ENCODE results near the gene ZNF716. TPM values are rescaled to one million over a fixed set of nuclear protein-coding genes. Genes with fewer than 3 reads are reported as not detected.

Gene ZNF716
- total RNA-seq, 2 donors from 2014 or later = not detected

DNA sequence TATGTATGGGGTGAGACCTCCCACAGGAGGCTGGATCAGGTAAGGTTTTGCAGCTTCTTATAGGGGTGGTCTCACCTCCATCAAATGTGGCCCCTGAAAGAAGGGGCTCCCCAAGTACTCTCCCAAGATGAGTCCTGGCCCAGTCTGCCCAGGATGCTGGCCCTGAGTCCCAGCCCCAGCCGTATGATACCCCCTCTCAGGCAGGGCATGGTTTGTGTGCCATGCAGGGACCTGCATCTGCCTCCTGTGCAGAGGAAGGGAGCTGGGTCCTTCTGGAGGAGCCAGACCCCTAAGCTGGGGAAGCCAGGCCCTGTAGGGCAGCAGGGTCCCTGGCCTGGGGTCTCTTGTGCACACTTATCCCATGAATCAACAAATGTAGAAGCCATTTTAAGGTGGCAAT lies 35.1 kb upstream of the ZNF716 start:
- TF ChIP-seq, protein P1, sequence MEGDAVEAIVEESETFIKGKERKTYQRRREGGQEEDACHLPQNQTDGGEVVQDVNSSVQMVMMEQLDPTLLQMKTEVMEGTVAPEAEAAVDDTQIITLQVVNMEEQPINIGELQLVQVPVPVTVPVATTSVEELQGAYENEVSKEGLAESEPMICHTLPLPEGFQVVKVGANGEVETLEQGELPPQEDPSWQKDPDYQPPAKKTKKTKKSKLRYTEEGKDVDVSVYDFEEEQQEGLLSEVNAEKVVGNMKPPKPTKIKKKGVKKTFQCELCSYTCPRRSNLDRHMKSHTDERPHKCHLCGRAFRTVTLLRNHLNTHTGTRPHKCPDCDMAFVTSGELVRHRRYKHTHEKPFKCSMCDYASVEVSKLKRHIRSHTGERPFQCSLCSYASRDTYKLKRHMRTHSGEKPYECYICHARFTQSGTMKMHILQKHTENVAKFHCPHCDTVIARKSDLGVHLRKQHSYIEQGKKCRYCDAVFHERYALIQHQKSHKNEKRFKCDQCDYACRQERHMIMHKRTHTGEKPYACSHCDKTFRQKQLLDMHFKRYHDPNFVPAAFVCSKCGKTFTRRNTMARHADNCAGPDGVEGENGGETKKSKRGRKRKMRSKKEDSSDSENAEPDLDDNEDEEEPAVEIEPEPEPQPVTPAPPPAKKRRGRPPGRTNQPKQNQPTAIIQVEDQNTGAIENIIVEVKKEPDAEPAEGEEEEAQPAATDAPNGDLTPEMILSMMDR (IDR thresholded peaks at IDR 0.05) = no peak
- no peak overlapping the region for H3K9ac ChIP-seq (ENCODE audit: low read depth in 2 of 2, low read length in 2 of 2)
- no peaks in the 10 kb centered on the region for H3K27me3 ChIP-seq
- H3K4me3 ChIP-seq = no peak overlapping the region
- intact Hi-C loops (cut with DNase I) = no loop called here
- no peaks in the 10 kb centered on the region for H3K4me1 ChIP-seq
- DNase-seq = no peak
- H3K36me3 ChIP-seq = no peaks in the 10 kb centered on the region
- H3K27ac ChIP-seq = no peak overlapping the region
- no peaks in the 10 kb centered on the region for H3K9me3 ChIP-seq

DNA sequence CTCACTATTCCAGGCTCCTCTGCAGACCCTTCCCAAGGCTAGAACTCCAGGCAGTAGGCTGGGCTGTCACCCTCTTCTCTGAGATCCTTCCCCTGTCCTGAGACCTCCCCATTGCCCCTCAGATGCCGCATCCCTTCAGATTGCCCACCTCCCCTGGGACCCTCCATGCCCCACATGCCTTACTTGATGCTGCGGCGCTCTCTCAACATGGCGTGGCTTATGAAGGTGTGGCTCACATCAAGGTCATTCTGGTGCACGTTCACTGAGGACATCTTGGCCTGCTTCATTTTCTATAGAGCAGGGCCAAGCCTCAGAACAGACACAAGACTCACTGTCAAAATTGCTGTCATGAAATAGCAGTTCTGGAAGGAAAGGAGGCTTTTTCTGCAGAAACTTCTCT lies 34.7 kb upstream of the ZNF716 start:
- DNase-seq = no peak
- Histone ChIP-seq H3K4me1 (no peaks in the 10 kb centered on the region), H3K36me3 (no peaks in the 10 kb centered on the region), H3K27ac (no peak overlapping the region), H3K9ac (ENCODE audit: low read depth in 2 of 2, low read length in 2 of 2) (no peak overlapping the region), H3K4me3 (no peak overlapping the region), H3K9me3 (no peaks in the 10 kb centered on the region), H3K27me3 (no peaks in the 10 kb centered on the region)
- TF ChIP-seq, protein P1 (IDR thresholded peaks at IDR 0.05) = no peak
- intact Hi-C loops (cut with DNase I) = no loop called here

DNA sequence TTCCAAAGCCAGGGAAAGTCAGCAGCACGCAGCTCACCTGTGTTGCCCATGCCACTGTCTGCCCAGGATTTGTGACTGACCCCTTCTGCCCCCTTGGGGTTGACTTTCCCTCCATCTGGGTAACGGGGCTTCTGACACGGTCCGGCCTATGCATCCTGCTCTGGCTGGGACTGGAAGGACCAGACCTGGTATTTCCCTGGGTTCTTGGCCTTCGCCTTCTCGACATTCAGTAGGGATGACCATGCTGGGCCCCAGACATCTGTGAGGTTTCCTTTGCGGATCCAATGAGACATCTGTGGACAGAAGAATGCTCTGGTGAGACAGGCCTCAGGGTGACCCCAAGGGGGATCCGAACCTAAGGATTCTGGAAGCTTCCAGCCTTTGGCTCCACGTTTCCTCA lies 34.2 kb upstream of the ZNF716 start:
- DNase-seq = no peak
- no peak overlapping the region for H3K9ac ChIP-seq (ENCODE audit: low read depth in 2 of 2, low read length in 2 of 2)
- H3K4me1 ChIP-seq = no peaks in the 10 kb centered on the region
- no peak overlapping the region for H3K27ac ChIP-seq
- no peaks in the 10 kb centered on the region for H3K27me3 ChIP-seq
- no peaks in the 10 kb centered on the region for H3K9me3 ChIP-seq
- H3K4me3 ChIP-seq = no peak overlapping the region
- TF ChIP-seq, protein P1 (IDR thresholded peaks at IDR 0.05) = no peak
- H3K36me3 ChIP-seq = no peaks in the 10 kb centered on the region
- intact Hi-C loops (cut with DNase I) = no loop called here

DNA sequence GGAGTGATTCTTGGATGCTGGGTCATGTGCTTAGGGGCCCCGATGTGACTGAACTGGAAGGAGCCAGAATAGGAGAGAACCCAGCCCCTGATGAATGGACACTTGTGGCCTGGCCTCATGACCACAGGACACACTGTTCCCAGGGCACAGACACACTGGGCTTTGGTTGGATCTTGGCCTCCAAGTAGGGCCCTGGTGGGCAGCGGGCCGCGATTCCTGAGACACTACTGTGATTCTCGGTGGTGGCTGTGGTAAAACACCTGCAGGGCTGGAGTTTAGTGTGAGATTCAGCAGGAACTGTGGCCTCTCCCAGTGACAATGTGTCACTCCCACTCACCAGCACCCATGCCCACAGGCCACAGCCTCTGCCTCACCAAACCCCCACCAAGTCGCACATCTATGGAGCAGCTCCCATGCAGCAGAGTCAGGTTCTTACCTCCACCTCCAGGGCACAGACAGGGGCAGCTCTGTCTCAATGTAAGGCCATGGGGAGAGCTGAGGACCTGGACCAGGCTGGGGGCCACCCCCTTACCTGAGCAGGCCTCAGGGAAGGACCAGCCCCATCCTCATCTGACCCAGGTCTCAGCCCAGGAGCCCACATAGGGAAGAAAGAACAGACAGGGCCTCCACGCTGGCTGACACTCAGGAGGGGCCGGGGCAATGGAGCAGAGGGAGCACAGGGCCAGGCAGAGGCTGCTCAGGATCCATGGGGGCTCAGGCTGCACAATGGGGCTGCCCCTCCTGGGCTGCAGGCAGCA lies 33.2 kb upstream of the ZNF716 start:
- no peak for DNase-seq
- no peaks in the 10 kb centered on the region for H3K9me3 ChIP-seq
- TF ChIP-seq, protein P1 (IDR thresholded peaks at IDR 0.05) = no peak

DNA sequence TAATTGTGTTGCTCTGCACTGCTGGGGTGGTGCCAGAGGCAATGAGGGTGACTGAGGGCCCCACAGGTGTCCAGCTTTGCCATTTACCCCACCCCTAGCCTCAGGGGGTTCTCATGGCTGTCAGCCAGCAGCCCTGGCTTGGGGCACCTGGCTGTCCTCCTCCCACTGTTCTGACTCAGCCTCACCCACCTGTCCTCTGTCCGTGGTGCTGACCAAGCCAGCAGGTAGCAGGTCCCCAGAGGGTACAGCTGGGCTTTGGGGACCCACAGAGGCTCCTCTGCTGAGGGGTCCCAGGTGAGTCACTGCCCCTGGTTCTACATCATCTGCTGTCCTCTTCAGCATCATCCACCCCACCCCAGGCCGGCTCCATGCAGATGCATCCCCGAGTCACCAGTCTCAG lies 32.2 kb upstream of the ZNF716 start:
- TF ChIP-seq, protein P1 (IDR thresholded peaks at IDR 0.05) = no peak
- no peak overlapping the region for H3K9ac ChIP-seq (ENCODE audit: low read depth in 2 of 2, low read length in 2 of 2)
- intact Hi-C loops (cut with DNase I) = no loop called here
- H3K27ac ChIP-seq = no peak overlapping the region
- H3K4me3 ChIP-seq = no peak overlapping the region
- no peaks in the 10 kb centered on the region for H3K27me3 ChIP-seq
- H3K4me1 ChIP-seq = no peaks in the 10 kb centered on the region
- H3K36me3 ChIP-seq = no peaks in the 10 kb centered on the region
- H3K9me3 ChIP-seq = no peaks in the 10 kb centered on the region
- no peak for DNase-seq

More for the DNA sequence above, 33.2 kb upstream of the ZNF716 start:
- H3K4me1 ChIP-seq = no peaks in the 10 kb centered on the region
- H3K27me3 ChIP-seq = no peaks in the 10 kb centered on the region
- no peaks in the 10 kb centered on the region for H3K36me3 ChIP-seq
- H3K4me3 ChIP-seq = no peak overlapping the region
- H3K27ac ChIP-seq = no peak overlapping the region
- no peak overlapping the region for H3K9ac ChIP-seq (ENCODE audit: low read depth in 2 of 2, low read length in 2 of 2)
- intact Hi-C loops (cut with DNase I) = no loop called here

Data from colonic mucosa (tissue), 4 donors.